GM12878 (cell line): ENCODE data around the gene NLRP9. TPM values are rescaled to one million over a fixed set of nuclear protein-coding genes. Genes with fewer than 3 reads are reported as not detected.

Experiments used
- ATAC-seq: fragments of 200-7000 bp; cut with Tn5 transposase; 3 replicates; pipeline ENCODE4 v1.9.1; 2020; ENCODE audit warnings: mild to moderate bottlenecking, moderate library complexity
- BruUV-seq: library from RNA; stranded (reverse); fragments of 400-500 nt; replicated peaks from 2 replicates; lab custom pipeline; 2021; lab: Mats Ljungman, UMichigan
- CTCF ChIA-PET: fragments of 300-600 bp; sonication (Branson Sonifier 250); formaldehyde crosslinking; extraction: SDS; loops from one replicate; lab custom pipeline; 2021; ENCODE audit warnings: inconsistent platforms; lab: Yijun Ruan, JAX
- POLR2A ChIA-PET: fragments of 350-600 bp; formaldehyde crosslinking; extraction: SDS; loops from one replicate; lab custom pipeline; 2021; ENCODE audit warnings: inconsistent platforms; lab: Charles Lee
- RAD21 ChIA-PET: fragments of 300-600 bp; sonication (Branson Sonifier 250); formaldehyde crosslinking; loops from one replicate; lab custom pipeline; 2023; ENCODE audit warnings: antibody characterized with exemption; ENCODE audit not compliant: unreplicated experiment; lab: Charles Lee
- SMC1A ChIA-PET: fragments of 300-600 bp; sonication (Branson Sonifier 250); formaldehyde crosslinking; loops from one replicate; lab custom pipeline; 2023; ENCODE audit not compliant: unreplicated experiment, uncharacterized antibody; lab: Charles Lee
- DNase-seq: peaks from one replicate; pipeline ENCODE4 v3.0.0-alpha.2; 2011; ENCODE audit warnings: low read depth, low spot score
- FAIRE-seq: peaks from 3 replicates; lab custom pipeline; 2011; peaks lifted over from hg19 to GRCh38; lab: Jason Lieb, UNC
- H2AFZ ChIP-seq: 2 replicates; pipeline ENCODE4 v1.6.0; 2011; ENCODE audit warnings: low read depth, low read length, control low read depth; ENCODE audit not compliant: control insufficient read depth
- H3K27ac ChIP-seq: 2 replicates; pipeline ENCODE4 v1.5.1; 2011; ENCODE audit warnings: control low read depth; ENCODE audit not compliant: control insufficient read depth, insufficient read depth
- H3K27me3 ChIP-seq, 2 experiments: replicated peaks in 1 of 2; 2 replicates each; pipeline versions ENCODE4 v1.6.0 to v1.6.1; 2011; ENCODE audit warnings: low read length in 1 of 2; ENCODE audit not compliant: control insufficient read depth in 2 of 2, insufficient read depth in 2 of 2
- H3K36me3 ChIP-seq, 2 experiments: 2 replicates each; pipeline ENCODE4 v1.5.1; 2011; ENCODE audit warnings: low read length in 1 of 2; ENCODE audit not compliant: control insufficient read depth in 2 of 2, insufficient read depth in 2 of 2
- H3K4me1 ChIP-seq: 2 replicates; pipeline ENCODE4 v1.6.1; 2011; ENCODE audit warnings: mild to moderate bottlenecking, low read length, moderate library complexity, mixed read lengths; ENCODE audit not compliant: control insufficient read depth, insufficient read depth
- H3K4me2 ChIP-seq: 2 replicates; pipeline ENCODE4 v1.6.0; 2011; ENCODE audit warnings: control low read depth; ENCODE audit not compliant: control insufficient read depth, insufficient read depth
- H3K4me3 ChIP-seq: fragments of 200-600 bp; sonication (generic); 2 replicates; pipeline ENCODE4 v1.5.1; 2016
- H3K79me2 ChIP-seq: 2 replicates; pipeline ENCODE4 v1.6.0; 2011; ENCODE audit warnings: low read length; ENCODE audit not compliant: control insufficient read depth, insufficient read depth
- H3K9ac ChIP-seq: 2 replicates; pipeline ENCODE4 v1.8.0; 2011; ENCODE audit warnings: low read length, control low read depth, mixed read lengths; ENCODE audit not compliant: control insufficient read depth, insufficient read depth
- H3K9me3 ChIP-seq: replicated peaks from 3 replicates; pipeline ENCODE4 v1.5.1; 2011; ENCODE audit warnings: mild to moderate bottlenecking, low read length; ENCODE audit not compliant: control insufficient read depth, insufficient read depth
- H4K20me1 ChIP-seq: 2 replicates; pipeline ENCODE4 v1.6.0; 2011; ENCODE audit not compliant: control insufficient read depth, insufficient read depth
- GATAD2B ChIP-seq: fragments of 450-650 bp; conservative IDR thresholded peaks from 2 replicates; pipeline ENCODE4 v1.6.1; 2017; ENCODE audit warnings: low read depth, mild to moderate bottlenecking, moderate library complexity
- HDGF ChIP-seq: fragments of 450-650 bp; IDR thresholded peaks from 2 replicates; pipeline ENCODE4 v1.6.1; 2016; ENCODE audit warnings: antibody characterized with exemption
- JUNB ChIP-seq: IDR thresholded peaks from 2 replicates; pipeline ENCODE4 v1.6.1; 2016; ENCODE audit warnings: antibody characterized with exemption, mild to moderate bottlenecking
- JUND ChIP-seq: IDR thresholded peaks from 2 replicates; pipeline ENCODE4 v1.6.1; 2012; ENCODE audit warnings: low read depth, mild to moderate bottlenecking, low read length, improper control_type of control experiment, moderate library complexity
- MYC ChIP-seq: IDR thresholded peaks from 2 replicates; pipeline ENCODE4 v1.6.1; 2011; ENCODE audit warnings: mild to moderate bottlenecking, low read length, moderate library complexity, inconsistent platforms; ENCODE audit not compliant: insufficient read depth, insufficient replicate concordance, insufficient read length, severe bottlenecking
- POLR2A ChIP-seq: IDR thresholded peaks from 2 replicates; pipeline ENCODE4 v1.6.1; 2011; ENCODE audit warnings: low read depth, mild to moderate bottlenecking, low read length
- RAD21 ChIP-seq: IDR thresholded peaks from 2 replicates; pipeline ENCODE4 v1.6.1; 2011; ENCODE audit warnings: mild to moderate bottlenecking, low read depth, low read length, moderate library complexity; ENCODE audit not compliant: insufficient read depth
- RCOR1 ChIP-seq: conservative IDR thresholded peaks from 2 replicates; pipeline ENCODE4 v1.6.1; 2012; ENCODE audit warnings: low read depth, low read length, improper control_type of control experiment
- SMC3 ChIP-seq: IDR thresholded peaks from 2 replicates; pipeline ENCODE4 v1.6.1; 2011; ENCODE audit warnings: low read length, improper control_type of control experiment, borderline replicate concordance
- STAT1 ChIP-seq: fragments of 450-650 bp; conservative IDR thresholded peaks from 2 replicates; pipeline ENCODE4 v1.6.1; 2014; ENCODE audit warnings: antibody characterized with exemption, mild to moderate bottlenecking
- USF2 ChIP-seq: IDR thresholded peaks from 2 replicates; pipeline ENCODE4 v1.6.1; 2011; ENCODE audit warnings: low read depth, low read length, improper control_type of control experiment, borderline replicate concordance
- WGBS: methylation state at CpG from one replicate; pipeline ENCODE4 v1.1.6; 2016; ENCODE audit warnings: low lambda C conversion rate; ENCODE audit not compliant: insufficient replicate concordance, insufficient coverage; ENCODE audit errors: missing lambda C conversion rate; 5-methylcytosine and 5-hydroxymethylcytosine counted together
- in situ Hi-C: fragments of 300-500 bp; cut with MboI; formaldehyde crosslinking; loops from 9 replicates; pipeline ENCODE4 v1.14.3; 2018; ENCODE audit warnings: mixed read lengths
- intact Hi-C: fragments of 100-400 bp; cut with micrococcal nuclease; formaldehyde crosslinking; loops from one replicate; pipeline ENCODE4 v1.14.2; 2022; ENCODE audit not compliant: unreplicated experiment
- polyA plus RNA-seq, 11 experiments: library from polyadenylated mRNA; depleted of rRNA in 4 of 11; unstranded in 6 of 11; stranded (reverse) in 5 of 11; fragments of >200 nt; fragmentation: Nextera tagmentation in 4 of 11; fragmentation: Illumina TruSeq in 1 of 11; extraction: Ambion mirVana in 4 of 11; extraction: Trizol in 1 of 11; gene quantifications; 1 replicate in 1 of 11; 2 replicates in 10 of 11; pipeline versions ENCODE4 v1.2.1 to v1.2.3, GENCODE V29; 2011 to 2016; ENCODE audit warnings: inconsistent platforms in 2 of 11, missing spikeins in 2 of 11, low read depth in 1 of 11
- total RNA-seq, 4 experiments: library from RNA; depleted of rRNA in 3 of 4; stranded (reverse); fragments of >200 nt in 3 of 4; fragmentation: Illumina TruSeq in 1 of 4; extraction: Trizol in 1 of 4; gene quantifications; 2 replicates each; pipeline versions ENCODE4 v1.2.1 to v1.2.3, GENCODE V29; 2013 to 2021

The NLRP9 gene
- total and polyA plus RNA-seq, 10 of the 15 experiments (the other 5 are each of a cell fraction or from before 2014, with no cell fraction given): not detected

- Histone ChIP-seq H3K27me3 (no peaks in the 10 kb centered on the region), H2AFZ (no peak overlapping the region), H3K9me3 (no peaks in the 10 kb centered on the region), H4K20me1 (peaks cover 23% of the 10 kb centered on the region), H3K9ac (no peak overlapping the region), H3K79me2 (peaks cover 19% of the 10 kb centered on the region), H3K4me1 (no peaks in the 10 kb centered on the region), H3K27ac (no peak overlapping the region), H3K36me3 (peaks cover 39 to 61% of the 10 kb centered on the region in 2 experiments), H3K4me2 (no peak overlapping the region), H3K4me3 (no peak overlapping the region)
- FAIRE-seq: no peak
- no TSS peak for BruUV-seq
- DNase-seq: no peak
- in situ Hi-C loops (loop anchor here (25.0 kb wide), 1 partner anchor 1531 kb away; the partner anchor contains the start of gene CNOT3), intact Hi-C loops (no loop called here)
- WGBS: 95% methylated on average over 11 of the region's 11 CpGs
- CTCF ChIA-PET: interaction anchor here (0.6 kb wide), 1 partner anchor 441 kb away, joined by 3 read pairs; no protein-coding TSS in a partner anchor
- TF ChIP-seq USF2 (no peak), RAD21 (no peak), POLR2A (no peak; the same call in 1 of the 2 replicates), JUND (no peak), SMC3 (no peak), HDGF (no peak), JUNB (no peak), STAT1 (no peak), RCOR1 (no peak), GATAD2B (no peak), MYC (no peak)
- no peak for ATAC-seq
- RAD21 ChIA-PET: no interaction called here
- SMC1A ChIA-PET: no interaction called here
- POLR2A ChIA-PET: interaction anchor here (0.7 kb wide), 1 partner anchor 21 kb away, joined by 3 read pairs; no protein-coding TSS in a partner anchor
These were observed 70.2 kb downstream of the NLRP9 start for GRCh38 chr19:55667958-55668357.
